ENCODE measurements around the gene NSMF. TPM values are rescaled to one million over a fixed set of nuclear protein-coding genes. Genes with fewer than 3 reads are reported as not detected.

The NSMF gene
- total and polyA plus RNA-seq, 2 donors (not counting 1 experiment from before 2014, with no cell fraction given): 28.7 to 59.4 TPM

DNA sequence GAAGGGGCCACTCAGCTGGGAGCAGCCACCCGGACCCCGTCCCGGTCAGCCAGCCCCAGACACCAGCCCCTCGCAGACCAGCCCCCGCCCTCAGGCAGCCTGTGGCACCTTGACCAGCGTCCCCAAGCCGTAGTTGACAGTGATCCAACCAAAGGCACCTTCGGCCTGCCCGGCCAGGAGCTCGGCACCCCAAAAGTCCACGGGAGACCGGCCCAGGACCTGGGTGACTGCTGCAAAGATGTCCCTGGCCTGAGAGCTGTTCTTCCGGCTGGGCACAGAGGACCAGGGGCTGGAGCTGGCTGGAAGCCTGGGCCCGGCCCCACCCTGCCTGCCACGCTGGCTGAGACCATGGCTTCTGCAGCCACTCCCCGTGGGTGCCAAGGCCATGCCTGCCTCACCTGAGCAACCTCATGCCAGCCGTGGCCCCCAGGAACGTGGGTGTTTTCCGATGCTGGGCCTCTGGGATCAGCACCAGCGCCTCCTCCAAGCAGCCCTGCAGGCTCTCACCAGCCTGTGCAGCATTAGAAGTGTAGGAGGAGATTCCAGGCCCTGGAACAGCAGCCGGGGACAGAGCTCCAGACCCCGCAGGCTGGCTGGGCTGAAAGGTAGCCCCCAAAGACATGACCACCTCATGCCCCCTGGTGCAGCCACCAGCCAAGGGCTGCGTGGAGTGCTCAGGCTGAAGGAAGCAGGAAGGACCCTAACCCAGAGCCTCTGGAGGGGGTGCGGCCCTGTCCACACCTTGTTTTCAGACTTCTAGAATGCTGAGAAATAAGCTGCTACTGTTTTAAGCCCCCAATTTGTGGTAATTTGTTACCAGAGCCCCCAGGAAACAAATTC is 22.2 kb downstream of the NSMF start:
- no peak overlapping the region for H3K27ac ChIP-seq (ENCODE audit: low read length in 2 of 2)
- Mint-ChIP-seq H3K4me3 (no peak overlapping the region), H3K9me3 (ENCODE audit: insufficient read depth) (no peaks in the 10 kb centered on the region), H3K27me3 (peaks cover 2% of the 10 kb centered on the region), H3K27ac (no peak overlapping the region), H3K4me1 (peaks cover 2% of the 10 kb centered on the region)
- POLR2A ChIA-PET: interaction anchor here (1.0 kb wide), 1 partner anchor 11 kb away, joined by 3 read pairs; no protein-coding TSS in a partner anchor
- H4K20me1 ChIP-seq (ENCODE audit: control insufficient read depth, insufficient read depth, low read length, poor library complexity, severe bottlenecking): no peaks in the 10 kb centered on the region
- H2AFZ ChIP-seq (ENCODE audit: insufficient read depth, low read depth, low read length, poor library complexity, severe bottlenecking): no peak overlapping the region
- no peak overlapping the region for H3K4me3 ChIP-seq (ENCODE audit: control extremely low read depth in 1 of 5, extremely low read depth in 1 of 5, insufficient read depth in 1 of 5, low read depth in 2 of 5, low read length in 4 of 5)
- no peak for DNase-seq
- H3K4me1 ChIP-seq (ENCODE audit: control insufficient read depth in 2 of 2, insufficient read depth in 2 of 2, low read length in 2 of 2): peaks cover 0 to 7% of the 10 kb centered on the region in 2 donors
- no peaks in the 10 kb centered on the region for H3K36me3 ChIP-seq (replicated peaks in 1 of 2; ENCODE audit: control extremely low read depth in 1 of 2, control insufficient read depth in 1 of 2, extremely low read depth in 1 of 2, insufficient read depth in 2 of 2, low read length in 1 of 2)
- no peaks in the 10 kb centered on the region for H3K79me2 ChIP-seq (ENCODE audit: control insufficient read depth, insufficient read depth, low read length)
- intact Hi-C loops (cut with micrococcal nuclease): no loop called here
- H3K27me3 ChIP-seq (replicated peaks in 1 of 4; ENCODE audit: control extremely low read depth in 1 of 4, control insufficient read depth in 3 of 4, insufficient read depth in 4 of 4, low read length in 3 of 4): peaks cover 0 to 7% (median 3%) of the 10 kb centered on the region in 4 experiments
- no peak for ATAC-seq (ENCODE audit: low read depth)
- H3K9me3 ChIP-seq (ENCODE audit: control extremely low read depth in 1 of 3, control insufficient read depth in 2 of 3, insufficient read depth in 1 of 3, low read length in 2 of 3): peaks cover 0 to 4% (median 0%) of the 10 kb centered on the region in 3 donors
- no peak overlapping the region for H3K4me2 ChIP-seq (replicated peaks; ENCODE audit: low read depth, low read length, poor library complexity, severe bottlenecking)
- TF ChIP-seq EZH2 (IDR thresholded peaks at IDR 0.05; ENCODE audit: borderline replicate concordance, insufficient read depth, low read depth, low read length, poor library complexity, severe bottlenecking): no peak
- TF ChIP-seq, protein P1, sequence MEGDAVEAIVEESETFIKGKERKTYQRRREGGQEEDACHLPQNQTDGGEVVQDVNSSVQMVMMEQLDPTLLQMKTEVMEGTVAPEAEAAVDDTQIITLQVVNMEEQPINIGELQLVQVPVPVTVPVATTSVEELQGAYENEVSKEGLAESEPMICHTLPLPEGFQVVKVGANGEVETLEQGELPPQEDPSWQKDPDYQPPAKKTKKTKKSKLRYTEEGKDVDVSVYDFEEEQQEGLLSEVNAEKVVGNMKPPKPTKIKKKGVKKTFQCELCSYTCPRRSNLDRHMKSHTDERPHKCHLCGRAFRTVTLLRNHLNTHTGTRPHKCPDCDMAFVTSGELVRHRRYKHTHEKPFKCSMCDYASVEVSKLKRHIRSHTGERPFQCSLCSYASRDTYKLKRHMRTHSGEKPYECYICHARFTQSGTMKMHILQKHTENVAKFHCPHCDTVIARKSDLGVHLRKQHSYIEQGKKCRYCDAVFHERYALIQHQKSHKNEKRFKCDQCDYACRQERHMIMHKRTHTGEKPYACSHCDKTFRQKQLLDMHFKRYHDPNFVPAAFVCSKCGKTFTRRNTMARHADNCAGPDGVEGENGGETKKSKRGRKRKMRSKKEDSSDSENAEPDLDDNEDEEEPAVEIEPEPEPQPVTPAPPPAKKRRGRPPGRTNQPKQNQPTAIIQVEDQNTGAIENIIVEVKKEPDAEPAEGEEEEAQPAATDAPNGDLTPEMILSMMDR (IDR thresholded peaks at IDR 0.05): no peak
- H3K9ac ChIP-seq (ENCODE audit: low read length): no peak overlapping the region
- 93% methylated on average over 24 of the region's 24 CpGs for WGBS (ENCODE audit: insufficient coverage)
- CTCF ChIA-PET: interaction anchor here (1.3 kb wide), 1 partner anchor 8 kb away, joined by 4 read pairs; no protein-coding TSS in a partner anchor

Data from B cell (primary cell).